Measurements from ENCODE around the gene MRPL38. TPM values are rescaled to one million over a fixed set of nuclear protein-coding genes. Genes with fewer than 3 reads are reported as not detected.

Gene MRPL38
- 31.6 and 33.8 TPM in 2 replicates for total RNA-seq

DNA sequence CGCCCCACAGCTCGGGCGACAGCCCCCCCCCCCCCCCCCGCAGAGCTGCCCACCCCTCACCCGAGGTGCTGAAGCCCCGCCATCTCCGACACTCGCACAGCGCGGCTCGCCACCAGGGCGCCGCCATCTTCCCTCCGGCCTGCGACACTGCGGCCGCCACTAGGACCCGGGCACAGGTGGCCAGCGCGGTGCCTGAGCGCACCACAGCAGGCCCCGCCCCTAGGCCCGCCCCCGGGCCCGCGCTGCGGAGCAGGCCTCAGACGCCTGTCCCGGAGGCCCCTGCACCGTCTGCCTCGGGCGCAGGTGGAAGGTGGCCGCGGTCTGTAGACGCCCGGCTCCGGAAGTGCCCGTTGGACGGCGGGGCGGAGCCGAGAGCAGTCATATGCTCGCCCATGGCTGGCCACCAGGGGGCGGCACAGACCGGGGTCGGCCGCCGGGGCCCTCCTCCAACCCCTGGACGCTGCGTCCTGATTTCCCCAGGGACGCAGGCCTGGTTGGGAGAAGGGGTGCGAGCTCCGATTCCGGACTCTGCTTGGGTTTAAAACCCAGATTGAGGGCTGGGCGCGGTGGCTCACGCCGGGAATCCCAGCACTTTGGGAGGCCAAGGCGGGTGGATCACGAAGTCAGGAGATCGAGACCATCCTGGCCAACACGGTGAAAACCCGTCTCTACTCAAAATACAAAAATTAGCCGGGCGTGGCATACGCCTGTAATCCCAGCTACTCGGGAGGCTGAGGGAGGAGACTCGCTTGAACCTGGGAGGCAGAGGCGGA lies at the start of gene MRPL38:
MRPL38 (minus strand) TSS at position 136 of the 773 bp plus-strand sequence; CDS start at position 127, 9 bp downstream.

DNA sequence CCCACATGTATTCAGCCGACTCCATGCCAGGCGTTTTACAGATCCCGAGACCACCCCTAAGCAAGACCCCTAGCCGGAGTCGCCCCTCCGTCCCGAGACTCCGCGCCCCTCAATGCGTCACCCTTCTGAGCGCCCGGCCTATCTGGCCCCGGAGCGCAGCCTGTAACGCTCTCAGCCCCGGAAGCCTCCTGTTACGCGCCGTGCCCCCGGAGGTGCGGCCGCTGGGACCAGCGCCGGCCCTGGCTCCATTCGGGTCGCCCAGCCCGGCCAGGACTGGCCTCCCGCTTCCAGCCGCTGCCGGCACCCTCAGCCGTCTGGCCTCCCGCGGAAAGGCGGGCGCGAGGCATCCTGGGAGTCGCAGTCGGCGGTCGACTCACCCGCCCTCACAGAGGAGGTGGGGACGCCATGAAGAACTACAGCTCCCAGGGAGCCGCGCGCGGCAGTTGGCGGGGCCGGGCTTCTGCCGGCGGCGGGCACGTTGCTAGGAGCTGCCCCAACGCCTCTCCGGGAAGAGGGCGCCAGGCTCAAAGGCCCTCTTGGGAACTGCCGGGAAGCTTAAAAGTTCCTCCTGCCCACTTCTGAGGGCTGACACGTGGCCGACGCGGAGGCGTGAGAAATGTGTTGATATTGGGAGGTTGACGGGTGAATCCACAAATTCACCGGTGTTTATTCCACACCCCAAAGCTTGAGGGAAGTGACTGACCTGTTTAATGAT lies 36.2 kb upstream of the MRPL38 start, which contains the start of gene FBF1:
FBF1 (minus strand) TSS at position 316 of the 715 bp plus-strand sequence. CDS start 2,893 bp downstream, outside the sequence.

DNA sequence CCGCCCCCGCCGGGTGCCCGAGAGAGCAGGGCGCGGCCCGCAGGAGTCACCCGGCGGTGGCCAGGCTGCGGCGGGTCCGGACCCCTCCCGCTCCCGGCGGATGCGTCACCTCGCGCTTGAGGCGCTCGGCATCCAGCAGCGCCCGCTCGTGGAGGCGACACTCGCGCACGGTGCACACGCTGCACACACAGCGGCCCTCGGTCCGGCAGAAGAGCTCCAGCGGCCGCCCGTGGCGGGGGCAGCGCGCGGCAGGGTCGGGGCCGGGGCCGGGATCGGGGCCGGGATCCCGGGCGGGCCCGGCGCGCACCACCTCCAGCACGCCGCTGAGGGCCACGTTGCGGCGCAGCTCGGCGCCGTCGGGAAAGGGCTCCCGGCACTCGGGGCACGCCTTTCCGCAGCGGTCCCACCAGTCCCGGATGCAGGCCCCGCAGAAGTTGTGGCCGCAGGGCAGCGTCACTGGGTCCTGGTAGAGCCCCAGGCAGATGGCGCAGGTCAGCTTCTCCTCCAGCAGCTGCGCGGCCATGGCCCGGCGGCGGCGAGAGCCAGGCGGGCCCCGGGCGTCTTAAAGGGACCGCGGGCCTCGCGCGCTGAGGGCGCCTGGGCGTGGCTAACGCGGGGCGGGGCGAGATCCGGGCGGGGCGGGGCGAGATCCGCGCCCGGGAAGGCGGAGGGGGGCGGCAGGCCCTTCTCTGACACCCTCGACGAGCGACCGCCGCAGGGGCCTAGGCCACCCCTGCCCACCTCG lies 8.1 kb downstream of the MRPL38 start, which contains the start of gene TRIM65:
TRIM65 (minus strand) TSS at position 537 of the 745 bp plus-strand sequence; CDS start at position 523, 14 bp downstream.

DNA sequence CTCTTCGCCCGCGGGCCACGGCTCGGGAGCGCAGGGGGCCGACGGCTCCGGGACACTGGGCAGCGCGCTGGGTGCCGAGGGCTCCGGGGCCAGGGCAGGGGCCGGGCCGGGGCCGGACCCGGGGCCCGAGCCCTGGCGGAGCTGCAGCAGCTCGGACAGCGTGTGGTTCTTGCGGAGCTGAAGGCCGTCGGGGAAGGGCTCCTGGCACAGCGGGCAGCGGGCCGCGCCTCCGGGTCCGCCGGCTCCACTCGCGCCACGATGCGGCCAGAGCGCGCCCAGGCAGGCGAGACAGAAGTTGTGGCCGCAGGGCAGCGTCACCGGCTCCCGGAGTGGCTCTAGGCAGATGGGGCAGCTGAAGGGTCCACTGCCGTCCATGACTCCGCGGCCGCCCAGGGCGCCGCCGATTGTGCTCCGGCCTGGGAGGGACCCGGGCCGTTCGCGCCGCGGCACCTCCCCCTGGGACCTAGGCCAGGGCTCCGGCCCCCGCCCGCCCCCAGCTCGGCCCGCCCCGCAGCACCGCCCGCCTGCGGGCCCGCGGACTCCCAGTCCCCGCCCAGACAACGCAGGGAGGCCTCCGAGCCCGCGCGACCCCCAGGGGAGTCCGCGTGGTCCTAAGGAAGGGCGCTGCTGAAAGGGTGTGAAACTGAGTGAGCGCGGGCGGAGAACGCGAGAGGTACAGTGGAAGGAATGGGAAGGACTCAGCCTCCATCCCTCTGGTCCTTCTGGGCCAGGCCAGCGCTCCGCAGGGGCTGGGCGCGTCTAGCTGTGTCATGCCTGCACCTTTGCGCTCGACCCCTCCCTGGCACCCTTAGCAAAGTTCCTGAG lies 26.3 kb downstream of the MRPL38 start, which contains the start of gene TRIM47:
TRIM47 (minus strand) TSS at position 408 of the 825 bp plus-strand sequence; CDS start at position 375, 33 bp downstream.

DNA sequence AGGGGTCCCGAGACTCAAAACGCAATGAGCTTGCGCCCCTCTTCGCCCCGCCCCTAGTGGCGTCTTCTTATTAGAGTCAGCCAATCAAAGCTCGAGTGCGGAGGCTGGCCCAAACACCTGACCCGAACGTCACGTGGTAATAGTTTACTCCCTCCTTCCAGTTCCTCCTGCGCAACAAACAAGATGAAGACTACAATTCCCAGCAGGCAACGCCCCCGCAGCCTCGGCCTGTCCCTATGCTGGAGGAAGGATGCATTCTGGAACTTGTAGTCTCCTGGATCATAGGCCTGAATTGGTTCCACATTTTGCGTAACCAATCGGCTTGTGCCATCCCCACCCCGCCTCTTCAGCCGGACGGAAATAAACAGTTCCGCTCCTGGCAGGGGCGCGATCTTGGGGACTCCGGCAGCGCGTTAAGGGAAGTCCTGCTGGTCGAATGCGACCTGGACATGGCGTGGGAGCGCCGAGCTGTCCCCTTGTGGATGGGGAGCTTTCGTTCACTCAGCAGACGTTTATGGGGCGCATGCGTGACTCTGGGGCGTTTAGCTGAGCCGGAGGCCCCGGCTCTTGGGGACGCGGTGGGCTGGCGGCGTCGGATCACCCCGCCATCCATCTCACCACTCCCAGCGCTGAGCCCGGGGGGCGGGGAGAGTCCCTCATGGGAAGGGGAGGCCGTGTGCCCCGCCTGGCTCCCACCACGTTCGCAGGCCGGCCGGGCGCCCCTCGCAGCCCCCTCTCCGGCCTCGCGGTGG lies 49.2 kb downstream of the MRPL38 start, which contains the start of gene WBP2:
WBP2 (minus strand) TSS at position 26 of the 752 bp plus-strand sequence. CDS start 38 bp downstream, outside the sequence.

Other genes starting within 250 kb of the MRPL38 start
- gene RECQL5, start 237.7 kb downstream of the MRPL38 start, total RNA-seq = 19.1 and 23.4 TPM in 2 replicates
- gene SAP30BP, start 237.5 kb downstream of the MRPL38 start, total RNA-seq = 56.0 and 84.6 TPM in 2 replicates
- gene ITGB4, start 183.4 kb downstream of the MRPL38 start, total RNA-seq = under 0.01 and 0.62 TPM in 2 replicates
- gene GALK1, start 139.7 kb downstream of the MRPL38 start, total RNA-seq = 39.5 and 41.5 TPM in 2 replicates
- gene UNK, start 120.1 kb downstream of the MRPL38 start, total RNA-seq = 17.1 and 19.6 TPM in 2 replicates
- gene UNC13D, start 60.5 kb downstream of the MRPL38 start, total RNA-seq = 1.00 and 1.2 TPM in 2 replicates
- 20.4 and 26.5 TPM in 2 replicates for gene WBP2, start 49.5 kb downstream of the MRPL38 start, total RNA-seq
- 3.2 and 4.5 TPM in 2 replicates for gene TRIM47, start 26.3 kb downstream of the MRPL38 start, total RNA-seq
- gene TRIM65, start 7.9 kb downstream of the MRPL38 start, total RNA-seq = 23.2 and 23.8 TPM in 2 replicates
- 15.2 and 19.8 TPM in 2 replicates for gene FBF1, start 36.2 kb upstream of the MRPL38 start, total RNA-seq
- gene ACOX1, start 74.3 kb upstream of the MRPL38 start, total RNA-seq = 55.0 and 63.2 TPM in 2 replicates
- 16.5 and 18.2 TPM in 2 replicates for gene TEN1, start 74.4 kb upstream of the MRPL38 start, total RNA-seq
- 2.9 and 3.2 TPM in 2 replicates for gene CDK3, start 96.0 kb upstream of the MRPL38 start, total RNA-seq
- 0.12 and 0.22 TPM in 2 replicates for gene EVPL, start 122.4 kb upstream of the MRPL38 start, total RNA-seq
- 43.7 and 46.9 TPM in 2 replicates for gene SRP68, start 167.6 kb upstream of the MRPL38 start, total RNA-seq
- gene GALR2, start 169.9 kb upstream of the MRPL38 start, total RNA-seq = not detected in 2 replicates
- 0.12 TPM in 1 of 2 replicates, not detected in the other for gene ZACN, start 174.3 kb upstream of the MRPL38 start, total RNA-seq
- gene EXOC7, start 198.9 kb upstream of the MRPL38 start, total RNA-seq = 79.9 and 89.2 TPM in 2 replicates
- under 0.01 TPM in 2 replicates for gene FOXJ1, start 236.4 kb upstream of the MRPL38 start, total RNA-seq